Mesothelial cell of epicardium (in vitro differentiated cells): ENCODE results near the gene RBMXL2. TPM values are rescaled to one million over a fixed set of nuclear protein-coding genes. Genes with fewer than 3 reads are reported as not detected.
A peak's percentile ranks its signal among the peaks of the same experiment; 100 is the strongest.

Experiments
- DNase-seq, 2 experiments: peaks; one replicate each; pipeline ENCODE4 v3.0.0; 2021; ENCODE audit warnings: low spot score in 2 of 2; ENCODE audit not compliant: unreplicated experiment in 2 of 2
- H3K27ac Mint-ChIP-seq: 2 replicates; pipeline ENCODE4 v1.8.0; 2021; ENCODE audit warnings: mixed read lengths
- H3K27me3 Mint-ChIP-seq: 2 replicates; pipeline ENCODE4 v1.8.0; 2021; ENCODE audit warnings: low read depth, mixed read lengths
- H3K36me3 Mint-ChIP-seq: 2 replicates; pipeline ENCODE4 v1.8.0; 2021; ENCODE audit warnings: mixed read lengths
- H3K4me1 Mint-ChIP-seq: 2 replicates; pipeline ENCODE4 v1.8.0; 2021; ENCODE audit warnings: mixed read lengths
- H3K4me3 Mint-ChIP-seq: 2 replicates; pipeline ENCODE4 v1.8.0; 2021; ENCODE audit warnings: mild to moderate bottlenecking, moderate library complexity, mixed read lengths
- H3K9me3 Mint-ChIP-seq: 2 replicates; pipeline ENCODE4 v1.8.0; 2021; ENCODE audit warnings: mixed read lengths
- total RNA-seq: library from RNA; stranded (reverse); gene quantifications from 3 replicates; pipeline ENCODE4 v1.2.1, GENCODE V29; 2021
- TF ChIP-seq, protein P1 (sequence below): fragments of 200-600 bp; sonication (generic); IDR thresholded peaks from one replicate; pipeline ENCODE4 v1.5.0; 2021; ENCODE audit warnings: antibody characterized with exemption; ENCODE audit not compliant: unreplicated experiment

Gene RBMXL2
- total RNA-seq: 0.16 to 0.22 TPM (median 0.16 TPM) in 3 replicates

DNA sequence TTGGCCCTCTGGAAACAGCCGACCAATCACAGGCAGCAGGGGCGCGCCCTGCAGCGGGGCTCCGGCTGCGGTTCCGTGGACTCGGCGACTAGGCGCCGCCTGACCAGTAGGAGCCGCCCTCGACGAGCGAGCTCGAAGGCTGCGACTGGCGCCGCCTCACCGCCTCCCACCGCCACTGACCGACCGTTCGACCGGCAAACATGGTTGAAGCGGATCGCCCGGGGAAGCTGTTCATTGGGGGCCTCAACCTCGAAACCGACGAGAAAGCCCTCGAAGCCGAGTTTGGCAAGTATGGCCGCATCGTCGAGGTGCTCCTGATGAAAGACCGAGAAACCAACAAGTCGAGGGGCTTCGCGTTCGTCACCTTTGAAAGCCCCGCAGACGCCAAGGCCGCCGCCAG lies at the start of gene RBMXL2:
RBMXL2 (plus strand) TSS at position 78 of the 400 bp plus-strand sequence; CDS start at position 201, 123 bp downstream.
- H3K4me3 Mint-ChIP-seq: no peak within 1 kb of the TSS
- DNase-seq: no peak
- H3K4me1 Mint-ChIP-seq: no peaks in the 10 kb centered on the region

DNA sequence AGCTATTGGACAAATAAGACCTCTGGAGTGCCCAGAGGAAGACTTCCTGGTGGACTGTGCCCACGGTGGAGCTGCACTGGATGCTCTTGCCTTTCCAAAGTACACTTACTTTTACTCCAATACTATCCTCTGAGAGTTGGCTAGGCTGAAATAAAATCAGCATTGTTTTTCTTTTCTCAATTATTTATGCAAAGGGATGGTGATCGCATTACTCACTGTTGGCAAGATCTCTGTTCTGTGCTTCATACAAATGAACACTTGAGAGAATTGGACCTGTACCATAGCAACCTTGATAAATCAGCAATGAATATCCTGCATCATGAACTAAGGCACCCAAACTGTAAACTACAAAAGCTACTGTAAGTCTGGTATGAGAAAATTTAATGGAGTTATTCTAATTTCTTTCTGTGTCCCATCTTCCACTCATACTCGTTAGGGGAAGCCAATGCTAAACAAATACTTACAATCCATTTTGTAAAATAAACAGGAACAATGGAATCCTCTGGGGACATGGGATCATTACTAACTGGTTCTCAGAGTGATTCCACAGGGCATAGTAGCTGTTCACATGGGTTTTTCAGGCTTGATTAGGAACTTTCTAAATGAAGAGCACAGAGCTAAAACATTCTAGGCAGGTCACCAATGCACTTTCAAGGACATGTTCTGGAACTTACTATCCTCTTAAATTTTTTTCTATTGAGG lies 42.2 kb upstream of the RBMXL2 start:
- H3K9me3 Mint-ChIP-seq: peaks cover 5% of the 10 kb centered on the region
- H3K27ac Mint-ChIP-seq: no peak overlapping the region
- H3K36me3 Mint-ChIP-seq: no peaks in the 10 kb centered on the region
- TF ChIP-seq, protein P1, sequence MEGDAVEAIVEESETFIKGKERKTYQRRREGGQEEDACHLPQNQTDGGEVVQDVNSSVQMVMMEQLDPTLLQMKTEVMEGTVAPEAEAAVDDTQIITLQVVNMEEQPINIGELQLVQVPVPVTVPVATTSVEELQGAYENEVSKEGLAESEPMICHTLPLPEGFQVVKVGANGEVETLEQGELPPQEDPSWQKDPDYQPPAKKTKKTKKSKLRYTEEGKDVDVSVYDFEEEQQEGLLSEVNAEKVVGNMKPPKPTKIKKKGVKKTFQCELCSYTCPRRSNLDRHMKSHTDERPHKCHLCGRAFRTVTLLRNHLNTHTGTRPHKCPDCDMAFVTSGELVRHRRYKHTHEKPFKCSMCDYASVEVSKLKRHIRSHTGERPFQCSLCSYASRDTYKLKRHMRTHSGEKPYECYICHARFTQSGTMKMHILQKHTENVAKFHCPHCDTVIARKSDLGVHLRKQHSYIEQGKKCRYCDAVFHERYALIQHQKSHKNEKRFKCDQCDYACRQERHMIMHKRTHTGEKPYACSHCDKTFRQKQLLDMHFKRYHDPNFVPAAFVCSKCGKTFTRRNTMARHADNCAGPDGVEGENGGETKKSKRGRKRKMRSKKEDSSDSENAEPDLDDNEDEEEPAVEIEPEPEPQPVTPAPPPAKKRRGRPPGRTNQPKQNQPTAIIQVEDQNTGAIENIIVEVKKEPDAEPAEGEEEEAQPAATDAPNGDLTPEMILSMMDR: no peak
- no peaks in the 10 kb centered on the region for H3K4me1 Mint-ChIP-seq
- DNase-seq: no peak
- no peak overlapping the region for H3K4me3 Mint-ChIP-seq
- peaks cover 12% of the 10 kb centered on the region for H3K27me3 Mint-ChIP-seq

More for the DNA sequence above, at the start of gene RBMXL2:
- Mint-ChIP-seq H3K27me3 (peaks cover 17% of the 10 kb centered on the region), H3K36me3 (no peaks in the 10 kb centered on the region), H3K27ac (no peak within 1 kb of the TSS), H3K9me3 (no peaks in the 10 kb centered on the region)
- TF ChIP-seq, protein P1: no peak

DNA sequence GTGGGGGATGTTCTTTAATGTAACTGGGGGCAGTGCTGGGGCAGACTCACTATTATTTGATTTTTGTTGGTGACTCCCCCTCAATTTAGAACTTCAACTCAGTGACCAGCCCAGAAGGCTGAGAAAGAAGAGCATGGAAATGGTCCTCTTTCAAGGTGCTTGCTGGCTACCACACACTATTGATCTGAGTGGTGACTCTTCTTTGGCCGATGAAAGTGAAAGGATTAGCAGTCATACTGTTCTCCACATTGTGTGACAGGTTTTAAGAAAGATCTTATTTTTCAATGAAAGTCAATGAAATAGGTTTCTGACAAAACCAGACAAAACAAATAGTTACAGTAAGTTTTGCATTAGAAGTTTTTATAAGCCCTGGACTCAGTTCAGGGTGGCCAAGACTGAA lies 38.6 kb upstream of the RBMXL2 start:
- Mint-ChIP-seq H3K36me3 (no peaks in the 10 kb centered on the region), H3K27ac (no peak overlapping the region), H3K9me3 (peaks cover 5% of the 10 kb centered on the region), H3K27me3 (peaks cover 17% of the 10 kb centered on the region), H3K4me3 (no peak overlapping the region), H3K4me1 (no peaks in the 10 kb centered on the region)
- DNase-seq: no peak
- TF ChIP-seq, protein P1: no peak

DNA sequence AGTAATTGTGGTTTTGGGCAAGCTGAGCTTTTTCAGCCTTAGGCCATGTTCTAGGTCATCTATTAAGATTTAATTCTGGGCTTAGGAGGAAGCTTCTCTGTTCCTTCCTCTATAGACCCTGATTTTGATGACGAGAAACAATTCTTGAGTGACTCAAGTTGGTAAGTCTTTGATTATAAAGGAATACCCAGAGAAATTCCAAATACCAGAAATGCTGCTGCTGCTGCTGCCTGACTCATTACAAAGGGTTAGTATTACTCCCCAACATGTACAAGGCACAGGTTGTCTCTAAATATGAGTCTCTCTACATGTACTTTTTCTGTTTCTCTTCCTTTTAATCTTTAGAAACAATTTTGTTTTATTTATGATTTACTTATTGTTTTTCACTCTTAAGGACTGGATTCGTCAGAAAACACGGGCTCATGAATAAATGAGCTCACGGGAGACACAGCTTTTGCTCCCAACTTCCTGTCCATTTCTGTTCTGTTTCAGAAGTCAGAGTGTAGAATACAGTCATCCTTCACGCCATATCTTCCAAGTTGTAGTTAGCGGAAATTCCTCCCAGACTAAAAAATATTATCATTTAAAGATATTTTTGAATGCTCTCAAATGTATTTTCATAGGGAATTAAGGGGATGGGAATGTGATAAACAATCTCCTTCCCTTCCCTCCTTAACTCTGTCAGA lies 31.8 kb upstream of the RBMXL2 start:
- TF ChIP-seq, protein P1: no peak
- Mint-ChIP-seq H3K4me1 (peaks cover 10% of the 10 kb centered on the region), H3K9me3 (no peaks in the 10 kb centered on the region), H3K27ac (no peak overlapping the region), H3K4me3 (no peak overlapping the region), H3K36me3 (no peaks in the 10 kb centered on the region), H3K27me3 (peaks cover 6% of the 10 kb centered on the region)
- no peak for DNase-seq

DNA sequence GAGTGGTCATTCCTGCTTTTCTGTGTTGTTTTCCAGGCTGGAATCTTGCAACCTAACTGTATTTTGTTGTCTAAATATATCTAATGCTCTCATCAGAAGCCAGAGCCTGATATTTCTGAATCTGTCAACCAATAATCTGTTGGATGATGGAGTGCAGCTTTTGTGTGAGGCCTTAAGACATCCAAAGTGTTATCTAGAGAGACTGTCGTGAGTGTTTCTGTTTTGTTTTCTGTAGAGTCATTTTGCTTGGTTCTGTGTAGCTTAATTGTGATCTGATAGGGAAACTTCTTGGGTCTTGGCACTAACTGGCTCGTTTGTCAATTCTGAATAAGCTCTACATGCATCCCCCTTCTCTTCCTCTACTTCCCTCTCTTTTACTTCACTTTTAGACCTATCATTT lies 31.2 kb upstream of the RBMXL2 start:
- Mint-ChIP-seq H3K27ac (peak overlapping the region; percentile 20), H3K4me1 (peaks cover 10% of the 10 kb centered on the region), H3K36me3 (no peaks in the 10 kb centered on the region), H3K27me3 (peaks cover 6% of the 10 kb centered on the region), H3K9me3 (no peaks in the 10 kb centered on the region), H3K4me3 (no peak overlapping the region)
- TF ChIP-seq, protein P1: no peak
- no peak for DNase-seq
